ENCODE data around the gene ATP5F1D.

Gene ATP5F1D

GRCh38 chr19:1283207-1283916, 41.8 kb downstream of the ATP5F1D start:
- DNase-seq (ENCODE audit: low spot score), result no peak

- DNase-seq (ENCODE audit: low spot score), result no peak
Measured at GRCh38 chr19:1283917-1284292, 42.4 kb downstream of the ATP5F1D start.

- no peak for DNase-seq (ENCODE audit: low spot score)
Measured at GRCh38 chr19:1284293-1284978, 42.9 kb downstream of the ATP5F1D start.

DNA sequence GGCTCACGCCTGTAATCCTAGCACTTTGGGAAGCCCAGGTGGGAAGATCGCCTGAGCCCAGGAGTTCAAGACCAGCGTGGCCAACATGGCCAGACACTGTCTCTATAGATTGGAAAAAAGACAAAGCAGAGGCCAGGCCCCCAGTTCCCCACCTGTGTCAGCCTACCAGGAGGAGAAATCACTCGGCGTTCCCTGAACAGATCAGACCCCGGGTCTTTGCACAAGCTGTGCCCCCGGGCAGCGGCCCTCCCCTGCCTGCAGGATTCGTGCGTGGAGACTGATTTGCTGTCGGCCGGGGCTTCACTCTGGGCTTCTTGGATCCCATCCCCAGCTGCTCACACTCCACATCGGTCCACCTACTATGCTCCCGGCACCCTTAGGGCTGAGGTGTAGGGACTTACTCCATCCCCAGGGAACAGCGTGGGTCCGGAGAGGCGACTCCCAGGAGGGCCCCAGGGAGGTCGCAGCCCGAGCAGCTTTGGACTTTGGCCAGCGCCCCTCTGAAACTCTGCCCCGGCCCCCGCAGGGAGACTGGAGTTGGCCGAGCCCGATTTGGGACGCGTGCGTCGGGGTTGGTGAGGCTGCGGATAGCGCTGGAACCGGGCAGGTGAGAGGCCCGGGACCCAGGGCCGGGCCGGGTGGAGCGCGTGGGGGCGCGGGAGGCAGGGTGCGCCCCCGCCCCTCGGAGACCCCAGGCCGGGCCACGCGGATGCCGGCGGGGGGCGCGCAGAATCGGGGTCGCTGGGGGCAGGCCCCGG, 43.6 kb downstream of the ATP5F1D start:
- DNase-seq (ENCODE audit: low spot score), result no peak

- DNase-seq (ENCODE audit: low spot score), result peak; percentile 47
Measured at GRCh38 chr19:1285737-1286360, 44.3 kb downstream of the ATP5F1D start, which contains the start of gene EFNA2. Gene EFNA2, plus strand, starts transcription at chr19:1285873. Its CDS starts 296 bp downstream, at chr19:1286169.

DNA sequence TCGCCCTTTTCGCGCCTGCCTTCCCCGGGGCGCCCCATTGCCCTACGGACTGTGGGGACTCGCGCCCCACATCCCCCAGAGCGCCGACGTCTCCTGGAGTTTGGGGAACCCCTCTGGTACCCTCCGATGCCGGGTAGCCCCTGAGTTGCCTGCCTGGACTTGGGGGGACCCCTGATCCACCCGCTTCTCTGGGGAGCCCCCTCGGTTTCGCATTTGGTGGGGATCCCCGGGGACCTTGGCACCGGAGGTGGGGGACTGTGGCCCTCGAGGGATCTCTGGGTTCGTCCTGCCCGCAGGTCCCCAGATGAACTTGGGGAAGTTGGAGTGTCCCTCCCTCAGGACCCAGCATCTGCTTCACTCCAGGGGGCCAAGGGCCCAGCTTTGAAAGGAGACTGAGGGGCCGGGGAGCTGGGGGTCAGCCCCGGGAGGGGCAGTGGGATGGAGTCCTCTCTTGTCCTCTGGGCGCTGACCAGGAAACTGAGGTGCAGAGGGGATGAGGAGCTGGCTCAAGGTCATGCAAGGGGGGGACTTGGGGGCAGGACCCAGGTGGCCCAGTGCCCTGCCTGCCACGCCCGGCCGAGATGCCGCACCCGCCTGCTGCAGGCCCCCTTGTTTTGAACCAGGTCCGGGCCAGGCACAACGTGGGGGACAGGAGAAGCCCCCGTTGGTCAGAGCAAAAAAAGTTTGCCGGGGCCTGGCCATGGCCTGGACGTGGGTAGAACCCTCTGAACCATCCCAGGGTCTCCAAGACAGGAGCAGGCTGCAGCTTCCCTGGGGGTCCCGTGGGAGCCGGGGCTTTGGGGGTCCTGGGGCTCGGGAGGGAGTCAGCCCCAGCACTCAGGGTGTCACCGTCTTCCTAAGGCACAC, 45.2 kb downstream of the ATP5F1D start:
- no peak for DNase-seq (ENCODE audit: low spot score)

DNA sequence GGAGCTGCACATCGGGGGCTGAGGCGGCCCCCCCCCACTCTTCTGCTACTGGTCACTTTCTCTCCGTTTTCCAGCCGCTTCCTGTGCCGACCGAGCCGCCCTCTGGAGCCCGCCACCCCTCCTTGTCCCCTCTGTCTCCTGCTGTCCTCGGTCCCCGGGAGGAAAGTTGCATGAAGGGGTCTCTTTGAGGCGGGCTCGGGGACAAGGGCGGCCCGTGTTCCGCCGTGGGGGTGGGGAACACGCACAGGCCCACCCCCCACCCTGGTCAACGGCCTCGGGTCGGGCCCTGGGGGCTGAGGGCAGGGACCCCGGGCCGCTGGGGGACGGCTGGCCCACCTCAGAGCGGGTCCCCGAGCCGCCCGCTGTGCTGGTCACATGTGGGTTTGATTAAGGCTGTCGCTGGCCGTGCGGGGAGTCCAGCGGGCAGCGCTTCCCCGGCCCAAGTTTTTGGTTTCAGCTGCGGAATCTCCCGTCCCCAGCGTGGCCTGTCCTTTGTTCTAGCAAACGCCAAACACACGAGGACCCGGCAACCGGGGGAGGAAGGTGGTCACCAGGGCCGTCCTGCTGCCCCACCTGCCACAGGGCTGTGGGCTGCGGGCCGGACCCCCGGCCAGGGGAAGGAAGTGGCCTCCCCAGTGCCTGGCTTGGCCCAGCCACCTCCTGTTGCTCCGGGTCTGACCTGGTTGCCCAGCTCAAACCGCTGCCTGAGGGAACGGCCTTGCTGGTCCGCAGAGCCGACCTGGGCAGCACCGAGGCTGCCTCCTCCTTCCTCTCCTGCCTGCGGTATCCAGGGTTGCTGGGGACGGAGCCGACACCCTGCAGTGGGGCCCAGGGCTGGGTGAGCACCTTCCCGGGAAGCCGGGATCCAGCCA, 46.0 kb downstream of the ATP5F1D start:
- peak; percentile 57 for DNase-seq (ENCODE audit: low spot score)

- no peak for DNase-seq (ENCODE audit: low spot score)
Measured at GRCh38 chr19:1288226-1288612, 46.7 kb downstream of the ATP5F1D start.

- DNase-seq (ENCODE audit: low spot score), result no peak
Measured at GRCh38 chr19:1288833-1289685, 47.5 kb downstream of the ATP5F1D start.

GRCh38 chr19:1289686-1290025, 48.1 kb downstream of the ATP5F1D start:
- no peak for DNase-seq (ENCODE audit: low spot score)

GRCh38 chr19:1290196-1290702, 48.7 kb downstream of the ATP5F1D start:
- no peak for DNase-seq (ENCODE audit: low spot score)

- no peak for DNase-seq (ENCODE audit: low spot score)
Measured at GRCh38 chr19:1290703-1291651, 49.4 kb downstream of the ATP5F1D start.

DNA sequence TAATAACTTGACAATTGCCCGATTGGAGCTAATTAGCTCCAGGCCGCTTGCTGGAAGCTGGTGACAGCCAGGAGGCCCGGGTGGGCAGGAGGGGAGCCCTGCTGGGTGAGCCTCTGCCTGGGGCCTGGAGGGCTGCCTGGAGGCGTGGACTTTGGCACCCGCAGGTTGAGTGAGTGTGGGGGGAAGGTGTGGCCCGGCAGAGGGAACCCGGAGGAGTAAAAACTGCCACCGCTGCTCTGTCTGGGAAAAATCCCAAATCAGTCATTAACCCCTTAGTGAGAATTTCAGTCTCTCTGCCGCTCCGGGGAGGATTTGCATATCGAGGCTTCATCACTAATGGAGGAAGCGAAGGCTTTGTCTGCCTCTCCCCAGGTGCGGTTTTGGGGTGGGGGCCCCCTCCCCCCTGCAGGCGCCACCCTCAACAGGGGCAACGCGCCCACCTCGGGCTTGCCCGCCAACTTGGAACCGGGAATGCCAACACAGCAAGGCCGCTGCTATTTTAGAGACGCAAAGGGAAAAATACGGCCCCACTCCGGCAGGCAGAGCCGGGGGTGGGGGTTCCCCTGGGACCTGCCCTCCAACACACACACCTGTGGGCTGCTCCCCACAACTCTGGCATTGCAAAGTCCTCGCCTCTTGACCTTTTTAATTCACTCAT, 50.3 kb downstream of the ATP5F1D start:
- peak; percentile 36 for DNase-seq (ENCODE audit: low spot score)

GRCh38 chr19:1292419-1293151, 51.0 kb downstream of the ATP5F1D start:
- no peak for DNase-seq (ENCODE audit: low spot score)

GRCh38 chr19:1293782-1294604, 52.4 kb downstream of the ATP5F1D start:
- no peak for DNase-seq (ENCODE audit: low spot score)
